ENCODE data around the gene BCHE.

DNA sequence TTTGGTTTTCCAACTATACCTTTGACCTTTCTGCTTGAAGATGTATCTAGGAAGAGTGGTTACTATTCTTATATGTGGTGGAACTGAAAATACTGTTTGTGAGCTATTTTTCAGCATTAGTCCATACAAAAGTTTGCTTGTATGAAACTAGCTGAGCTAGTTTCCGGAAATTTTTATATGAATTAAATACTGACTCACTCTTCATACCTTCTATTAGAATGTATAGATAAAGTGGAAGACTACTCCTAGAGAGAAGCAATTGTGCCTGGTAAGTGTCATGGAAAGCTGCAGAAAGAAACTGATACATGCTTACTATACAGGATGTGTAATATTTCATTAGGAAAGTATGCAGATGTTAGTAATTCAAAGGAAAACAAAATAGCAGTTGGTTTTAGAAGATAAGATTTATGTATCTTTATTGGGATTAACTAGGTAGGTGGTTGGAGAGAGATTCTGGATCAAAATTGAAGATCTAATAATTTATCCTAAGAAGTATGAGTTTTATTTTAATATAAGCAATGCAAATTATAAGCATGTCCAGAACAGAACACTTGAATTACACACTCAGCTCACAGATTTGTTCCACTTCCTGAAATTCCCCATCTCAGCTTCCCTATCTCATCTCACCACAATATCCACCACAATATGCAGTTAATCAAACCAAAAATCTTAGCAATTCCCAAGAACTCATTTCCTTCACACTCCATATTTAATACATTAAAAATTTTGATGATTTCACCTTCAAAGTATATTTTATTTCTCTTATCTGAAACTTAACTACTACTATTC lies 82.8 kb downstream of the BCHE start:
- TF ChIP-seq, protein P1, sequence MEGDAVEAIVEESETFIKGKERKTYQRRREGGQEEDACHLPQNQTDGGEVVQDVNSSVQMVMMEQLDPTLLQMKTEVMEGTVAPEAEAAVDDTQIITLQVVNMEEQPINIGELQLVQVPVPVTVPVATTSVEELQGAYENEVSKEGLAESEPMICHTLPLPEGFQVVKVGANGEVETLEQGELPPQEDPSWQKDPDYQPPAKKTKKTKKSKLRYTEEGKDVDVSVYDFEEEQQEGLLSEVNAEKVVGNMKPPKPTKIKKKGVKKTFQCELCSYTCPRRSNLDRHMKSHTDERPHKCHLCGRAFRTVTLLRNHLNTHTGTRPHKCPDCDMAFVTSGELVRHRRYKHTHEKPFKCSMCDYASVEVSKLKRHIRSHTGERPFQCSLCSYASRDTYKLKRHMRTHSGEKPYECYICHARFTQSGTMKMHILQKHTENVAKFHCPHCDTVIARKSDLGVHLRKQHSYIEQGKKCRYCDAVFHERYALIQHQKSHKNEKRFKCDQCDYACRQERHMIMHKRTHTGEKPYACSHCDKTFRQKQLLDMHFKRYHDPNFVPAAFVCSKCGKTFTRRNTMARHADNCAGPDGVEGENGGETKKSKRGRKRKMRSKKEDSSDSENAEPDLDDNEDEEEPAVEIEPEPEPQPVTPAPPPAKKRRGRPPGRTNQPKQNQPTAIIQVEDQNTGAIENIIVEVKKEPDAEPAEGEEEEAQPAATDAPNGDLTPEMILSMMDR (IDR thresholded peaks at IDR 0.05) = no peak
- TF ChIP-seq POLR2AphosphoS5 (IDR thresholded peaks at IDR 0.05) (no peak), POLR2A (IDR thresholded peaks at IDR 0.05) (no peak)

All from transverse colon (tissue), 4 donors.